T47D (cell line): ENCODE results near the gene PIWIL1.

Experiments
- DNase-seq, 2 experiments: peaks; one replicate each; pipeline versions ENCODE4 v3.0.0 to v3.0.0-alpha.2; 2011 to 2012; ENCODE audit warnings: low read depth in 1 of 2, low spot score in 1 of 2
- JUND ChIP-seq: IDR thresholded peaks from 2 replicates; pipeline ENCODE4 v1.6.1; 2012; ENCODE audit warnings: low read depth
- in situ Hi-C: cut with HindIII; loops from 2 replicates; pipeline ENCODE4 v1.10.0; 2016; ENCODE audit warnings: low sequenced_read_pairs, low pct_unique_long_range_greater_than_20kb

Gene PIWIL1

DNA sequence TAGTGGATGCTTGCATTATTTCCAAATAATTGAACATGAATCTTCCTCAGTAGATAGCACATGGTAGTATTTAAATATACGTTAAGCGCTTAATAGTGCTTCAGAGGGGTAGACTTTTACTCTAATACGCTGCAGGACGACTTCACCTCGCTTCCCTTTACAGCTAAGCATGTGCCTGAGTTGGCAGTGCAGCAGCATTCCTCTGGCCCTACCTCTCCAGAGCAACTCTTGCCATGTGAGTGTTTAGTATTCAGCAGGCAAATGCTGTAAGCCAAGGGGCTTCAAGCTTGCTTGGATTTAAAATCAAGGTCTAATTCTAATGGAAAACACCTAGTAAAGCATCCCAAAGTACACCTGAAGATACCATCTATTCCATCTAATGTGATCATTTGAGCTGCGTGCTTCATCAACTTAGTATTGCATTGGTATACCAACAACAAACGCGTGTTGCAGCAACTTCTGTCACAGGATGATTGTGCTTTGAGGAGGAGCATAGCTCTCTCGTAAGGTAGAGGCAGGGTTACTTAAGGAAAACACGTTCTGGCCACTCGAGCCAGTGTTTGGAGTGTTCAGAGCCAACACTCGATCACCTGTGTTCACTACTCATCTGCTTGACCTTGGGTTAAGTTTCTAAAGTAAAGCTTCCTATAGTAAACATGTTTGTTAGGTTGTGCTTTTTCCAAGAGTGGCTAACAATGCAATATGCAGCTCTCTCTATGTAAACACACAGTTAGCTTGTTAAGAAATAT lies 60.6 kb downstream of the PIWIL1 start:
- DNase-seq, result no peak
- TF ChIP-seq JUND, result no peak
- in situ Hi-C loops, result no loop called here

GRCh38 chr12:130401703-130402102 lies 64.0 kb downstream of the PIWIL1 start:
- peak; percentile 41 to 73 for DNase-seq

GRCh38 chr12:130405332-130405731 lies 67.6 kb downstream of the PIWIL1 start:
- in situ Hi-C loops, result no loop called here
- DNase-seq, result no peak
- no peak for TF ChIP-seq JUND

More at GRCh38 chr12:130401703-130402102, 64.0 kb downstream of the PIWIL1 start:
- no peak for TF ChIP-seq JUND
- in situ Hi-C loops, result no loop called here

DNA sequence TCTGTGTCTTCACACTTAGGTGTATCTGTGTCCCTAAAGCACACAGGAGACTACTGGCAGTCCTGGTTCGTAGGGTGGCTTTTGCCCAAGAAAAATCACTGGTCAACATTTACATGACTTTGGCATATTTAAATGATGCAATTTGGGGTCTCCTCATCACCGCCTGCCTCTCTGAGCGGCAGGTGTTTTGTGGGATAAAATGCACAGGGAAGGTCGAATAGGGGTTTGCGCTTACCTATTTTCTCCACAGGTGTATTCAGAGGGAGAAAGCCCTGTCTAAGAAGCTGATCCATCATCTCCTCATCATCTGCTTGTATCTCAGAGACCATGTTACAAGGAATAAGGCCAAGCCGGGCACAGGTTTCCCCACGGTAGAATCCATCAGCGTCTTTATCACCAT lies 74.7 kb downstream of the PIWIL1 start:
- no peak for TF ChIP-seq JUND
- in situ Hi-C loops, result no loop called here
- no peak for DNase-seq

DNA sequence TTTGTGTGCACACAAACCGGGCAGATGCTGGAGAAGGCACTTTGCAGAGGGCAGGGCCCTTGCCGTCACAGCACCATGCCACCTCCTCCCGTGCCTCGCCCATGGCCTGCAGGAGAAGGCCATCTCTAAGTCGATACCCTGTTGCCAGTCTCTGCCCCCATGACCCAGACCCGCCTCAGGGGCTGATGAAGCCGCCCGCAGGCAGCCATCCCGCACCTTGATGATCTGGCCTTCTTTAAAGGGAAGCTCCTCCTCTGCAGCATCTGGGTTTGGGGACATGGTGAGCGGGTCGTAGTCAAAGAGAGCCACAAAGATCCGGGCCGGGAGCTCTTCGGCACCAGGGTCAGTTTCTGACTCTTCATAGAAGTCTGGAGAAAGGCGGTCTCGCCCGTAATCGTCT lies 76.2 kb downstream of the PIWIL1 start:
- no peak for TF ChIP-seq JUND
- in situ Hi-C loops, result no loop called here
- DNase-seq, result no peak

GRCh38 chr12:130414381-130414780 lies 76.7 kb downstream of the PIWIL1 start:
- no peak for DNase-seq
- in situ Hi-C loops, result no loop called here
- TF ChIP-seq JUND, result no peak

DNA sequence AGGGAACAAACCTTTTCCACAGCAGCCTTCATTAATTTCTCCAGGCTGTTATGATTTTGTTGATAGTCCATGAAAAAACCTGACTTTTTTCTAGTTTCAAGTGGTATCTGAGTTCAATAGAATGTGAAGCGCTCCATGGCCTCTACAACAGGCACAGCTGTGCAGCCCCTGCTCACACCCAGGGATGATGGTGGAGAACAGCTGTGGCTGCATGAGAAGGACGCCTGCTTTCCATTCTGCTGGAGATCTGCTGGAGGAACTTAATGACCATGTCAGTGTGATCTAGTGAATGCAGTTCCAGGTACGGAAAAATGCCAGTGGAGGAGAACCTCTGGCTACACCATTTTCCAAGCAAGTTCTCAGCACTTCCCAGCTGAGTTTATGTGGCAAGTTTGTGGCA lies 80.6 kb downstream of the PIWIL1 start:
- no peak for TF ChIP-seq JUND
- in situ Hi-C loops, result no loop called here
- DNase-seq, result no peak

GRCh38 chr12:130419116-130419515 lies 81.4 kb downstream of the PIWIL1 start:
- in situ Hi-C loops, result no loop called here
- no peak for TF ChIP-seq JUND
- no peak for DNase-seq

- no peak for TF ChIP-seq JUND
- in situ Hi-C loops, result no loop called here
Measured at GRCh38 chr12:130420071-130420470, 82.4 kb downstream of the PIWIL1 start.

GRCh38 chr12:130421896-130422295 lies 84.2 kb downstream of the PIWIL1 start:
- no peak for TF ChIP-seq JUND
- in situ Hi-C loops, result no loop called here
- DNase-seq, result no peak

More at GRCh38 chr12:130420071-130420470, 82.4 kb downstream of the PIWIL1 start:
- no peak for DNase-seq
